Effector memory CD8-positive, alpha-beta T cell (primary cell): ENCODE measurements around the gene TATDN2.
"Not testable (repeated sequence)": the region's sequence is repeated elsewhere in the genome, so short reads cannot be mapped to it uniquely, and the experiment has no call there.

ENCODE experiments used
- ATAC-seq: fragments of 150-1000 bp; cut with Tn5 transposase; replicated peaks from 2 replicates; pipeline ENCODE4 v1.10.0; 2021; ENCODE audit warnings: mild to moderate bottlenecking, moderate library complexity
- DNase-seq, 3 experiments: peaks; one replicate each; pipeline ENCODE4 v3.0.0; 2021
- H3K27ac Mint-ChIP-seq, 2 donors: one replicate each; pipeline ENCODE4 v1.8.0; 2022; ENCODE audit warnings: mild to moderate bottlenecking in 2 of 2, mixed read lengths in 2 of 2, moderate library complexity in 2 of 2
- H3K27me3 Mint-ChIP-seq, 2 donors: one replicate each; pipeline ENCODE4 v1.8.0; 2022; ENCODE audit warnings: mixed read lengths in 2 of 2
- H3K36me3 Mint-ChIP-seq: one replicate; pipeline ENCODE4 v1.8.0; 2022; ENCODE audit warnings: mild to moderate bottlenecking, moderate library complexity, mixed read lengths; ENCODE audit not compliant: insufficient read depth
- H3K4me1 Mint-ChIP-seq, 2 donors: one replicate each; pipeline ENCODE4 v1.8.0; 2022; ENCODE audit warnings: low read depth in 2 of 2, mixed read lengths in 2 of 2
- H3K4me3 Mint-ChIP-seq, 2 donors: one replicate each; pipeline ENCODE4 v1.8.0; 2022; ENCODE audit warnings: mild to moderate bottlenecking in 2 of 2, mixed read lengths in 2 of 2, moderate library complexity in 2 of 2
- H3K9me3 Mint-ChIP-seq, 2 donors: one replicate each; pipeline ENCODE4 v1.8.0; 2022; ENCODE audit warnings: mixed read lengths in 2 of 2

TATDN2 gene

GRCh38 chr3:10266936-10267335, 18.7 kb downstream of the TATDN2 start:
- DNase-seq, H3K9me3 Mint-ChIP-seq, H3K27me3 Mint-ChIP-seq, ATAC-seq: not testable (repeated sequence)
- H3K27ac Mint-ChIP-seq: peak overlapping the region; percentile 81 to 84
- peaks cover 95% of the 10 kb centered on the region for H3K36me3 Mint-ChIP-seq
- H3K4me3 Mint-ChIP-seq: peak overlapping the region; percentile 17 to 19
- H3K4me1 Mint-ChIP-seq: peaks cover 48 to 56% of the 10 kb centered on the region in 2 donors

DNA sequence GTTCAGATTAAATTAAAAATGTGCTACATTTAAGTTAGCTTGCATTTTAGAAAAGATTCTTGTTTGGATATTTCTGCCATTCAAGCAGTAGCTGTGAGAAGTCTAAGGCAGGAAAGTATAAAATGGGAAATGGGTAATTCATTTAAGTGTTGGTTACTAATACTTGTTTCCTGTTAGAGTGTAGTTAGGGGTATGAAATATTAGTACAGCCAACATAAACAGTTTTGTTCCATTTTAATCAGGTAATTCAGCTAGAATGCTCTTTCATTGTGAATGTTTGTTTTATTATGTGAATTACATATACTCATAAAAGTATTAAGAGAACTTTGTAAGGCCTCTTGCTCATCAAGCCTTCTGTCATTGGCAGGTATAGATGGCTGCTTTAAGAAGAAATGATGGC, 19.9 kb downstream of the TATDN2 start:
- Mint-ChIP-seq H3K4me3 (no peak overlapping the region), H3K27ac (peak overlapping the region in 1 of 2 donors; percentile 81), H3K4me1 (peaks cover 47 to 53% of the 10 kb centered on the region in 2 donors), H3K27me3 (no peaks in the 10 kb centered on the region), H3K36me3 (peaks cover 95% of the 10 kb centered on the region), H3K9me3 (no peaks in the 10 kb centered on the region)
- ATAC-seq (no peak), DNase-seq (no peak)

- ATAC-seq (no peak), DNase-seq (no peak)
- Mint-ChIP-seq H3K9me3 (no peaks in the 10 kb centered on the region), H3K36me3 (peaks cover 93% of the 10 kb centered on the region), H3K27ac (peak overlapping the region; percentile 65 to 81), H3K4me1 (peaks cover 43 to 52% of the 10 kb centered on the region in 2 donors), H3K4me3 (no peak overlapping the region), H3K27me3 (no peaks in the 10 kb centered on the region)
Observed at GRCh38 chr3:10268930-10269329, 20.7 kb downstream of the TATDN2 start.

GRCh38 chr3:10269443-10269842, 21.2 kb downstream of the TATDN2 start:
- ATAC-seq (no peak), DNase-seq (no peak)
- Mint-ChIP-seq H3K4me1 (peaks cover 43 to 52% of the 10 kb centered on the region in 2 donors), H3K9me3 (no peaks in the 10 kb centered on the region), H3K27me3 (no peaks in the 10 kb centered on the region), H3K36me3 (peaks cover 88% of the 10 kb centered on the region), H3K27ac (peak overlapping the region; percentile 65 to 81), H3K4me3 (no peak overlapping the region)

GRCh38 chr3:10272476-10272875, 24.2 kb downstream of the TATDN2 start:
- H3K9me3 Mint-ChIP-seq, DNase-seq, ATAC-seq, H3K27me3 Mint-ChIP-seq: not testable (repeated sequence)
- H3K27ac Mint-ChIP-seq: peak overlapping the region; percentile 64 to 97
- H3K4me3 Mint-ChIP-seq: peak overlapping the region in 1 of 2 donors; percentile 72
- peaks cover 38 to 44% of the 10 kb centered on the region in 2 donors for H3K4me1 Mint-ChIP-seq
- peaks cover 82% of the 10 kb centered on the region for H3K36me3 Mint-ChIP-seq

- Mint-ChIP-seq H3K4me3 (peak overlapping the region; percentile 57 to 72), H3K27me3 (no peaks in the 10 kb centered on the region), H3K36me3 (peaks cover 81% of the 10 kb centered on the region), H3K4me1 (peaks cover 36 to 44% of the 10 kb centered on the region in 2 donors), H3K27ac (peak overlapping the region; percentile 64 to 97), H3K9me3 (no peaks in the 10 kb centered on the region)
- DNase-seq (no peak), ATAC-seq (no peak)
Observed at GRCh38 chr3:10272977-10273376, 24.7 kb downstream of the TATDN2 start.

DNA sequence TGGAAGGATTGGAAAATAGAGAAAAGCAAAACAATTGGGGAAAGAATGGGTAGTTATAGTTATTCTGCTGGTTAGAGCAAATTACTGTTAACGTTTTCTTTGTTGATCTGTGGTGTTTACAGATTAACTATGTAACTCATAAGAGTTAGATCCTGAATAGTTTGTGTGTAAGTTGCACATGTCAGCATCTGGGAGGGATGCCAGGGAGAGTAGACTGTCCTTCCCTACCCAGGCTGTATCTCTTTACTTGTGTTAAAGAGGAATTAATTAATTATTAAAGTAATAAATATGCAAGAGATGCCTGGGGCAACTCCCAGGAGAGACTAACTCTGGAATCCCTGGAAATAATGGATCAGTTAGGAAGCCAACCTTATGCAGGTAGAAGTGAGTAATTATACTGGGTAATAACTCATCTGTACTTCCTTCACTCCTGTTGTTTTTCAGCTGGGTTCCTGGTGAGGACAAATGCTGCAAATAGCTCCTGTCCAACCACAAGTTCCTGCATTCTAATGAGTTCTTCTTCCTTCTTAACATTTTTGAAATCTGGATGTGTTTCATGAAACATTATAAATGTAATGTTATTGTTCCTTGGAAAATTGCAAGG, 25.5 kb downstream of the TATDN2 start:
- DNase-seq (no peak), ATAC-seq (no peak)
- no peaks in the 10 kb centered on the region for H3K9me3 Mint-ChIP-seq
- peak overlapping the region; percentile 57 to 72 for H3K4me3 Mint-ChIP-seq
- peaks cover 33 to 39% of the 10 kb centered on the region in 2 donors for H3K4me1 Mint-ChIP-seq
- peaks cover 79% of the 10 kb centered on the region for H3K36me3 Mint-ChIP-seq
- H3K27me3 Mint-ChIP-seq: no peaks in the 10 kb centered on the region
- peak overlapping the region; percentile 81 to 97 for H3K27ac Mint-ChIP-seq

GRCh38 chr3:10274601-10275000, 26.3 kb downstream of the TATDN2 start:
- H3K9me3 Mint-ChIP-seq: no peaks in the 10 kb centered on the region
- H3K4me3 Mint-ChIP-seq: peak overlapping the region in 1 of 2 donors; percentile 37
- no peak for ATAC-seq
- H3K27ac Mint-ChIP-seq: peak overlapping the region; percentile 81 to 97
- peaks cover 30 to 33% of the 10 kb centered on the region in 2 donors for H3K4me1 Mint-ChIP-seq
- peaks cover 80% of the 10 kb centered on the region for H3K36me3 Mint-ChIP-seq
- no peak for DNase-seq
- no peaks in the 10 kb centered on the region for H3K27me3 Mint-ChIP-seq

- H3K27ac Mint-ChIP-seq: peak overlapping the region; percentile 50 to 83
- H3K9me3 Mint-ChIP-seq: no peaks in the 10 kb centered on the region
- DNase-seq (no peak), ATAC-seq (no peak)
- peaks cover 73% of the 10 kb centered on the region for H3K36me3 Mint-ChIP-seq
- peaks cover 26 to 33% of the 10 kb centered on the region in 2 donors for H3K4me1 Mint-ChIP-seq
- no peaks in the 10 kb centered on the region for H3K27me3 Mint-ChIP-seq
- H3K4me3 Mint-ChIP-seq: no peak overlapping the region
Observed at GRCh38 chr3:10277115-10277625, 28.9 kb downstream of the TATDN2 start.

GRCh38 chr3:10278501-10278900, 30.2 kb downstream of the TATDN2 start:
- Mint-ChIP-seq H3K4me3 (no peak overlapping the region), H3K27me3 (no peaks in the 10 kb centered on the region), H3K27ac (peak overlapping the region; percentile 54 to 83), H3K9me3 (no peaks in the 10 kb centered on the region), H3K36me3 (peaks cover 71% of the 10 kb centered on the region), H3K4me1 (peaks cover 19 to 25% of the 10 kb centered on the region in 2 donors)
- no peak for ATAC-seq
- DNase-seq: no peak

- H3K4me3 Mint-ChIP-seq: no peak overlapping the region
- no peak for DNase-seq
- no peak for ATAC-seq
- H3K9me3 Mint-ChIP-seq: no peaks in the 10 kb centered on the region
- H3K27ac Mint-ChIP-seq: peak overlapping the region; percentile 54 to 80
- H3K4me1 Mint-ChIP-seq: peaks cover 20 to 22% of the 10 kb centered on the region in 2 donors
- no peaks in the 10 kb centered on the region for H3K27me3 Mint-ChIP-seq
- H3K36me3 Mint-ChIP-seq: peaks cover 71% of the 10 kb centered on the region
Observed at GRCh38 chr3:10279384-10280176, 31.3 kb downstream of the TATDN2 start.

DNA sequence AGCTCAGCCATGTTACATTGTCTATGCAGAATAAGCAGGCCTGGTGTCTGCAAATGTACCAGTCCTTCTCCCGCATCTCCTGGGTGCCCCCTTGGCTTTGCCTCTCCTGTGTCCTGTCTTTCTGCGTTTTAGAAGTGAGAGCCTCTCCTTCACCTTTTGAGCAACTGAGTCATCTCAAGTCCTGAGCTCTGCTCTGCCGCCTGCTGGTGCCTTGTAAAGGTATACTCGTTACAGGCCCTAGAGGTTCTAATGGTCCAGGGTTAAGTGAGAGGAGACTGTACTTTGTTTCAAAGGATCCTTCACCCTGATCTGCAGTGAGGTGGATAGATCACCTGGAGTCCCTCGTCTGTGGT, 31.9 kb downstream of the TATDN2 start:
- no peak for ATAC-seq
- Mint-ChIP-seq H3K36me3 (peaks cover 71% of the 10 kb centered on the region), H3K27ac (peak overlapping the region in 1 of 2 donors; percentile 80), H3K4me3 (no peak overlapping the region), H3K9me3 (no peaks in the 10 kb centered on the region), H3K27me3 (no peaks in the 10 kb centered on the region), H3K4me1 (peaks cover 25% of the 10 kb centered on the region in 2 donors)
- DNase-seq: no peak

- H3K27me3 Mint-ChIP-seq: no peaks in the 10 kb centered on the region
- DNase-seq: no peak
- no peaks in the 10 kb centered on the region for H3K9me3 Mint-ChIP-seq
- peaks cover 67% of the 10 kb centered on the region for H3K36me3 Mint-ChIP-seq
- ATAC-seq: no peak
- H3K4me1 Mint-ChIP-seq: peaks cover 23 to 24% of the 10 kb centered on the region in 2 donors
- H3K27ac Mint-ChIP-seq: no peak overlapping the region
- H3K4me3 Mint-ChIP-seq: no peak overlapping the region
Observed at GRCh38 chr3:10280571-10280970, 32.3 kb downstream of the TATDN2 start.

- no peaks in the 10 kb centered on the region for H3K27me3 Mint-ChIP-seq
- H3K9me3 Mint-ChIP-seq: no peaks in the 10 kb centered on the region
- peak overlapping the region in 1 of 2 donors; percentile 51 for H3K27ac Mint-ChIP-seq
- no peak for ATAC-seq
- H3K4me1 Mint-ChIP-seq: peaks cover 22 to 23% of the 10 kb centered on the region in 2 donors
- no peak for DNase-seq
- H3K4me3 Mint-ChIP-seq: no peak overlapping the region
- peaks cover 57% of the 10 kb centered on the region for H3K36me3 Mint-ChIP-seq
Observed at GRCh38 chr3:10281951-10282350, 33.7 kb downstream of the TATDN2 start.
